ENCODE results near the gene TMC5. TPM values are rescaled to one million over a fixed set of nuclear protein-coding genes. Genes with fewer than 3 reads are reported as not detected.
"Not testable (repeated sequence)": the region's sequence is repeated elsewhere in the genome, so short reads cannot be mapped to it uniquely, and the experiment has no call there.

TMC5 gene
- total RNA-seq, 1 experiment from 2014 or later: 15.7 TPM

DNA sequence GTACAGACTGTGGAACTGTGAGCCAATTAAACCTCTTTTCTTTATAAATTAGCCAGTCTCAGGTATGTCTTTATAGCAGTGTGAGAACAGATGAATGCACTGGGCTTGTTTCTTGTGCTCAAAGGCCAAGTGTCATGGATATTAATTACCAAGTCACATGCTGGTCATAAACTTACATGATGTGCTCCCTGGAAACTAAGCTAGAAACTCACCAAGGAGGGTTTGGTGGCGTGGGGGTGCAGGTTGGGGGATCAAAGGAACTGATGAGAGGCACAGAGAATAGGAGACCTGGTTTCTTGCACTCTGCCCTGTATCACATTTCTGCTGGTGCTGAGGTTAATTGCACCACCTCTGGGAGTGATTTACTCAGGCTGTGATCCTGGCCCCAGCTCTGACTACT, 31.2 kb upstream of the TMC5 start:
- intact Hi-C loops (cut with micrococcal nuclease): no loop called here
- Histone ChIP-seq H3K9me2 (ENCODE audit: insufficient read depth) (no peaks in the 10 kb centered on the region), H3K4me2 (ENCODE audit: low read length) (no peak overlapping the region), H3K4me3 (replicated peaks in 1 of 2; ENCODE audit: low read depth in 1 of 2, low read length in 2 of 2) (no peak overlapping the region), H3K79me2 (ENCODE audit: insufficient read depth, low read length) (no peaks in the 10 kb centered on the region), H3K4me1 (ENCODE audit: control insufficient read depth in 1 of 2, insufficient read depth in 2 of 2, low read length in 2 of 2) (peaks cover 34 to 56% of the 10 kb centered on the region in 2 experiments), H4K20me1 (ENCODE audit: insufficient read depth) (no peaks in the 10 kb centered on the region), H3K27ac (ENCODE audit: low read depth, low read length) (no peak overlapping the region), H3K9me3 (ENCODE audit: control insufficient read depth in 1 of 2, insufficient read depth in 1 of 2, low read depth in 1 of 2, low read length in 2 of 2) (no peaks in the 10 kb centered on the region; a peak in 1 of 4 replicates), H2AFZ (ENCODE audit: low read depth, low read length, poor library complexity, severe bottlenecking) (no peak overlapping the region), H3K9ac (ENCODE audit: low read length) (no peak overlapping the region), H3K27me3 (ENCODE audit: insufficient read depth, low read length) (no peaks in the 10 kb centered on the region), H3K36me3 (ENCODE audit: control insufficient read depth in 1 of 2, insufficient read depth in 2 of 2, low read length in 2 of 2) (no peaks in the 10 kb centered on the region)
- RAD21 ChIA-PET (ENCODE audit: low non-redundant PET in 1 of 2, low total read pairs in 2 of 2, uncharacterized antibody in 2 of 2, unreplicated experiment in 2 of 2): no interaction called here
- CTCF ChIA-PET: no interaction called here
- POLR2A ChIA-PET: no interaction called here
- DNase-seq (ENCODE audit: low read depth, low spot score) (no peak), ATAC-seq (no peak)
- TF ChIP-seq ZFX (IDR thresholded peaks at IDR 0.05) (no peak), CBX3 (IDR thresholded peaks at IDR 0.05; ENCODE audit: low read depth) (0 out of 2 replicates have a peak, but pooled peaks have one; percentile 10)
- no TSS peak for BruUV-seq (replicated peaks)

DNA sequence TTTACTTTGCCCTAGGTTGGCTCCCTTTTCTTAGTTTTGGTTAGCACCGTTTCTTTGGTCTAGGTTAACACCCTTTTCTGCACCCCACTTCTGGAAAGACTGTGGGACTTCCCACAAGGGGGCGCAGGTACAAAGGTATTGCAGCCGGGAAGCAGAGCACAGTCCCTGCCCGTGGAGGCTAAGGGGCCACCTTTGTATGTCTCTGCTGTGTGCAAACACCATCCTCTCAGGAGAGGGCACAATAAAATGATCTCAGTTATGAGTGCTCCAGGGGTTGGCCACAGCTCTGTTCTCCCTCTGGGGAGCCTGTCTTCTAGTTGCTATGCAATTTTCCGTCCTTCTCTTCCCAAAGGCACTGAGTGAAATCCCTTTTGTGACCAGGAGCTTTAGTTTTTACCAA, 28.4 kb upstream of the TMC5 start:
- BruUV-seq (replicated peaks): no TSS peak
- TF ChIP-seq ELF1 (IDR thresholded peaks at IDR 0.05; ENCODE audit: borderline replicate concordance, low read depth): no peak
- peak; percentile 13 for TF ChIP-seq TCF7L2 (IDR thresholded peaks at IDR 0.05; ENCODE audit: borderline replicate concordance, extremely low read depth, insufficient read depth, insufficient read length)
- TF ChIP-seq RAD21 (IDR thresholded peaks at IDR 0.05; ENCODE audit: low read depth): peak; percentile 85
- no peak for TF ChIP-seq SIN3A (IDR thresholded peaks at IDR 0.05; ENCODE audit: low read depth)
- TF ChIP-seq CBX3 (IDR thresholded peaks at IDR 0.05; ENCODE audit: low read depth): peak; percentile 49; the same call in 1 of the 2 replicates
- TF ChIP-seq, protein P1, sequence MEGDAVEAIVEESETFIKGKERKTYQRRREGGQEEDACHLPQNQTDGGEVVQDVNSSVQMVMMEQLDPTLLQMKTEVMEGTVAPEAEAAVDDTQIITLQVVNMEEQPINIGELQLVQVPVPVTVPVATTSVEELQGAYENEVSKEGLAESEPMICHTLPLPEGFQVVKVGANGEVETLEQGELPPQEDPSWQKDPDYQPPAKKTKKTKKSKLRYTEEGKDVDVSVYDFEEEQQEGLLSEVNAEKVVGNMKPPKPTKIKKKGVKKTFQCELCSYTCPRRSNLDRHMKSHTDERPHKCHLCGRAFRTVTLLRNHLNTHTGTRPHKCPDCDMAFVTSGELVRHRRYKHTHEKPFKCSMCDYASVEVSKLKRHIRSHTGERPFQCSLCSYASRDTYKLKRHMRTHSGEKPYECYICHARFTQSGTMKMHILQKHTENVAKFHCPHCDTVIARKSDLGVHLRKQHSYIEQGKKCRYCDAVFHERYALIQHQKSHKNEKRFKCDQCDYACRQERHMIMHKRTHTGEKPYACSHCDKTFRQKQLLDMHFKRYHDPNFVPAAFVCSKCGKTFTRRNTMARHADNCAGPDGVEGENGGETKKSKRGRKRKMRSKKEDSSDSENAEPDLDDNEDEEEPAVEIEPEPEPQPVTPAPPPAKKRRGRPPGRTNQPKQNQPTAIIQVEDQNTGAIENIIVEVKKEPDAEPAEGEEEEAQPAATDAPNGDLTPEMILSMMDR (IDR thresholded peaks at IDR 0.05 in 2 of 3, conservative IDR thresholded peaks at IDR 0.05 in 1 of 3; ENCODE audit: borderline replicate concordance in 1 of 3, insufficient read depth in 1 of 3, low read depth in 2 of 3, low read length in 2 of 3): peak; percentile 58 to 67 (median 63); a peak in 5 of 6 replicates
- H3K9me2 ChIP-seq (ENCODE audit: insufficient read depth): no peaks in the 10 kb centered on the region
- H3K4me3 ChIP-seq (replicated peaks in 1 of 2; ENCODE audit: low read depth in 1 of 2, low read length in 2 of 2): no peak overlapping the region
- ChIA-PET CTCF (interaction anchor here (1.2 to 2.0 kb wide), 3 partner anchors 114 to 303 kb away, joined by 3 to 7 read pairs (median 6); no protein-coding TSS in a partner anchor), POLR2A (no interaction called here), RAD21 (ENCODE audit: low non-redundant PET in 1 of 2, low total read pairs in 2 of 2, uncharacterized antibody in 2 of 2, unreplicated experiment in 2 of 2) (interaction anchor here in 1 of 2 experiments (0.7 kb wide), 1 partner anchor 114 kb away, joined by 3 read pairs; no protein-coding TSS in a partner anchor)
- ATAC-seq (peak; percentile 59), DNase-seq (ENCODE audit: low read depth, low spot score) (no peak)
- H3K36me3 ChIP-seq (ENCODE audit: control insufficient read depth in 1 of 2, insufficient read depth in 2 of 2, low read length in 2 of 2): no peaks in the 10 kb centered on the region; a peak in 1 of 4 replicates
- no peaks in the 10 kb centered on the region for H3K27me3 ChIP-seq (ENCODE audit: insufficient read depth, low read length)
- H2AFZ ChIP-seq (ENCODE audit: low read depth, low read length, poor library complexity, severe bottlenecking): no peak overlapping the region
- H4K20me1 ChIP-seq (ENCODE audit: insufficient read depth): no peaks in the 10 kb centered on the region
- H3K9me3 ChIP-seq (ENCODE audit: control insufficient read depth in 1 of 2, insufficient read depth in 1 of 2, low read depth in 1 of 2, low read length in 2 of 2): no peaks in the 10 kb centered on the region; a peak in 1 of 4 replicates
- H3K79me2 ChIP-seq (ENCODE audit: insufficient read depth, low read length): no peaks in the 10 kb centered on the region
- intact Hi-C loops (cut with micrococcal nuclease): loop anchor here (1.0 kb wide), 1 partner anchor 113 kb away; no protein-coding TSS in a partner anchor
- no peak overlapping the region for H3K4me2 ChIP-seq (ENCODE audit: low read length)
- H3K4me1 ChIP-seq (ENCODE audit: control insufficient read depth in 1 of 2, insufficient read depth in 2 of 2, low read length in 2 of 2): peaks cover 39 to 55% of the 10 kb centered on the region in 2 experiments
- H3K9ac ChIP-seq (ENCODE audit: low read length): no peak overlapping the region
- no peak overlapping the region for H3K27ac ChIP-seq (ENCODE audit: low read depth, low read length)

DNA sequence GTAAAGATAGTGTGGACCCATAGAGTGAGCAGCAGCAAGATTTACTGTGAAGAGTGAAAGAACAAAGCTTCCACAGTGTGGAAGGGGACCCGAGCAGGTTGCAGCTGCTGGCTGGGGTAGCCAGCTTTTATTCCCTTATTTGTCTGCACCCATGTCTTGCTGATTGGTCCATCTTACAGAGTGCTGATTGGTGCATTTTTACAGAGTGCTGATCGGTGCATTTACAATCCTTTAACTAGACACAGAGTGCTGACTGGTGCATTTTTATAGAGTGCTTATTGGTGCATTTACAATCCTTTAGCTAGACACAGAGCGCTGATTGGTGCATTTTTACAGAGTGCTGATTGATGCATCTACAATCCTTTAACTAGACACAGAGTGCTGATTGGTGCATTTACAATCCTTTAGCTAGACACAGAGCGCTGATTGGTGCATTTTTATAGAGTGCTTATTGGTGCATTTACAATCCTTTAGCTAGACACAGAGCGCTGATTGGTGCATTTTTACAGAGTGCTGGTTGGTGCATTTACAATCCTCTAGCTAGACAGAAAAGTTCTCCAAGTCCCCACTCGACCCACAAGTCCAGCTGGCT, 26.4 kb upstream of the TMC5 start:
- BruUV-seq (replicated peaks); H4K20me1 ChIP-seq (ENCODE audit: insufficient read depth); H3K9me3 ChIP-seq (ENCODE audit: control insufficient read depth in 1 of 2, insufficient read depth in 1 of 2, low read depth in 1 of 2, low read length in 2 of 2); CTCF ChIA-PET; DNase-seq (ENCODE audit: low read depth, low spot score); H3K27me3 ChIP-seq (ENCODE audit: insufficient read depth, low read length); intact Hi-C loops (cut with micrococcal nuclease); H3K79me2 ChIP-seq (ENCODE audit: insufficient read depth, low read length); H3K36me3 ChIP-seq (ENCODE audit: control insufficient read depth in 1 of 2, insufficient read depth in 2 of 2, low read length in 2 of 2); H3K9ac ChIP-seq (ENCODE audit: low read length); H3K27ac ChIP-seq (ENCODE audit: low read depth, low read length); ATAC-seq; RAD21 ChIA-PET (ENCODE audit: low non-redundant PET in 1 of 2, low total read pairs in 2 of 2, uncharacterized antibody in 2 of 2, unreplicated experiment in 2 of 2); H3K9me2 ChIP-seq (ENCODE audit: insufficient read depth); H3K4me2 ChIP-seq (ENCODE audit: low read length); H3K4me3 ChIP-seq (replicated peaks in 1 of 2; ENCODE audit: low read depth in 1 of 2, low read length in 2 of 2); H2AFZ ChIP-seq (ENCODE audit: low read depth, low read length, poor library complexity, severe bottlenecking): not testable (repeated sequence)
- peaks cover 37 to 55% of the 10 kb centered on the region in 2 experiments for H3K4me1 ChIP-seq (ENCODE audit: control insufficient read depth in 1 of 2, insufficient read depth in 2 of 2, low read length in 2 of 2)
- POLR2A ChIA-PET: interaction anchor here (0.9 kb wide), 1 partner anchor 28 kb away, joined by 3 read pairs; no protein-coding TSS in a partner anchor
